ENCODE results near the gene ZNF841.
"Not testable (repeated sequence)": the region's sequence is repeated elsewhere in the genome, so short reads cannot be mapped to it uniquely, and the experiment has no call there.

ZNF841 gene

DNA sequence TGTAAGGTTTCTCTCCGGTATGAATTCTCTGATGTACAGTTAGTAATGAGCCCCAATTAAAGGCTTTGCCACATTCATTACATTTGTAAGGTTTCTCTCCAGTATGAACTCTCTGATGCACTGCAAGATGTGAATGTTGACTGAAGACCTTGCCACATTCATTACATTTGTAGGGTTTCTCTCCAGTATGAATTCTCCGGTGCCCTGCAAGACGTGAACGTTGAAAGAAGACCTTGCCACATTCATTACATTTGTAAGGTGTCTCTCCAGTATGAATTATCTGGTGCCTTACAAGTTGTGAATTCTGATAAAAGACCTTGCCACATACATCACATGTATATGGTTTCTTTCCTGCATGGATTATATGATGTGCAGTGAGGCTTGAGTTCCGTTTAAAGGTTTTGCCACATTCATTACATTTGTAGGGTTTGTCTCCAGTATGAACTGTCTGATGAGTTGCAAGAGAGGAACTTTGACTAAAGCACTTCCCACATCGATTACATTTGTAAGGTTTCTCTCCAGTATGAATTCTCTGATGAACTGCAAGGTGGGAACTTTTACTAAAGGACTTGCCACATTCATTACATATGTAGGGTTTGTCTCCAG lies 29.2 kb downstream of the ZNF841 start:
- no peak for DNase-seq

DNA sequence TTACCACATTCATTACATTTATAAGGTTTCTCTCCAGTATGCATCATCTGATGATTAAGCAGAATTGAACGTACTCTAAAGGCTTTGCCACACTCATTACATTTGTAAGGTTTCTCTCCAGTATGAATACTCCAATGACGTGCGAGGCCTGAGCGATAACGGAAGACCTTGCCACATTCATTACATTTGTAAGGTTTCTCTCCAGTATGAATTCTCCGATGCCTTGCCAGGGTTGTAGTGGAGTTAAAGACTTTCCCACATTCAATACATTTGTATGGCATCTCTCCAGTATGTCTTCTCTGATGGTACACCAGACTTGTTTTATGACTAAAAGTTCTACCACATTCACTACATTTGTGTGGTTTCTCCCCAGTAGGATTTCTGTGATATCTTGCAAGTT lies 30.2 kb downstream of the ZNF841 start:
- no peak for DNase-seq

DNA sequence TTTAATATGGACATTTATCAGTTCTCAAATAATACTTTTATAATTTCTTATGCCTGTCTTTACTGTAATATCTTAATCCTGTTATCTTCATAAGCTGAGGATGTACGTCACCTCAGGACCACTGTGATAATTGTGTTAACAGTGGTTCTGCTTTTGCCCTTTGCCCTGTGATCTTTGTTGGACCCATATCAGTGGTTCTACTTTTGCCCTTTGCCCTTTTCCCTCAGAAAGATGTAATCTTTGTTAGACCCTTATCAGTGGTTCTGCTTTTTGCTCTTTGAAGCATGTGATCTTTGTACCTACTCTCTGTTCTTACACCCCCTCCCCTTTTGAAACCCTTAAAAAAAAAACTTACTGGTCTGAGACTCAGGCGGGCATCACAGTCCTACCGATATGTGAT lies 39.1 kb downstream of the ZNF841 start:
- DNase-seq, result not testable (repeated sequence)

DNA sequence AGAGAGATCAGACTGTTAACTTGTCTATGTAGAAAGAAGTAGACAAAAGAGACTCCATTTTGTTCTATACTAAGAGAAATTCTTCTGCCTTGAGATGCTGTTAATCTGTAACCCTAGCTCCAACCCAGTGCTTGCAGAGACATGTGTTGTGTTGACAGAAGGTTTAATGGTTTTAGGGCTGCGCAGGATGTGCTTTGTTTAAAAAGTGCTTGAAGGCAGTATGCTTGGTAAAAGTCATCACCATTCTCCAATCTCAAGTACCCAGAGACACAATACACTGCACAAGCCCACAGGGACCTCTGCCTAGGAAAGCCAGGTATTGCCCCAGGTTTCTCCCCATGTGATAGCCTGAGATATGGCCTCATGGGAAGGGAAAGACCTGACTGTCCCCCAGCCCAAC lies 43.8 kb downstream of the ZNF841 start:
- DNase-seq, result not testable (repeated sequence)

DNA sequence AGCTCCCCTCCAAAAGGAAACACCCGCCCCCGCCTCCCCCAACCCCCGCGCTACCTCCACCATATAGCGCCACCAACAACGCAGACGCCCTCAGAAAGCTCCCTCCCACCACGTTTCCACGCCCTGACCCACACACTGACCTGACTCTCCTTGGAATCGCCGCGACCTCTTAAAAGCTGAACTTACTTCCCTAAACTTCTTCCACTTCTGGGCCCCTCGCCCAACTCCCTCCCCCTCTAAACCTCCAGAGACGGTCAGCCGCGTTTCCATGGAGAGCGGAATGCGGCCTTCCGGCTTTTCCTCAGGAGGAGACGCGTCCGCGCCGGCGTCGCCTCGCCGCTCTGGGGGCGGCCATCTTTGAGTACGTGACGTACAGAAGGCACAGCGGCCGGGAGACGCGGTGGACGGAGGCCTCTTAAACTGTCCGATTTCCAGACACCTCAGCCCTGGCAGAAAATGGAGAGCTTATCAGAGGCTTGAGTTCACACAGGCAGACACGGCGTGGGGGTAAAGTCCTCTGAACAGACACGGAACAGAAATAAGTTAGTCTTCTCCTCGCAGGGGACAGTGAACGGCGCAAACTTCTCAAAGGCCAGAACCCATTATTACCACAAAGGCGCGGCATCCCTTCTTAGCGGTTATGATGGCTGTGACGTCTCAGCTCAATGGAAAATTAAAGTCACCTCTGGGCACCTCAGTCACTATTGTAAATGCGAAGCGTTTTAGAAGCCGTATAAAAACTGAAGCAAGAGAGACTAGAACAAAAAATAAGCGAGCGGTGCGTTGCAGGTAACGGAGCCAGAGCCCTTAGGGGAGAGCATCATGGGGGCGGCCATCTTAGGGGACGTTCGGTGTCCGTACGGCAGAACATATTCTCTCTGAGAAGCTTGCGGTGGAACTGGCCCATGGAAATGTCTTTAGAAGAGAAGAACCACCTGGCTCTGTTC lies 46.7 kb downstream of the ZNF841 start, which contains the start of gene ZNF432:
ZNF432 (minus strand) TSS at position 284 of the 947 bp plus-strand sequence. CDS start 1,970 bp downstream, outside the sequence.
- DNase-seq, result peak; percentile 57 to 70 (median 60)

DNA sequence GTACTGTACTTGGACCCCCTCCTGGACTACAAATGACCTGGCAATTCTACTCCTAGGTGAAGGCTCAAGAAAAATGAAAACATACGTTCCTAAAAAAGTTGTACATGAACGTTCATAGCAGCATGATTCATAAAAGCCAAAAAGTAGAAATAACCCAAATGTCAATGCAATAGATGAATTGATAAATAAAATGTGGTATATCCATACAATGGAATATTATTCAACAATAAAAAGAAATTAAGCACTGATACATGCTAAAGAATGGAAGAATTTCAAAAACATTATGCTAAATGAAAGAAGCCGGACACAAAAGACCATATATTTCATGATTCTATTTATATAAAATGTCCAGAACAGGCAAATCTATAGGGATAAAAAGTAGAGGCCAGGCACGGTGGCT lies 56.4 kb downstream of the ZNF841 start:
- DNase-seq, result no peak

DNA sequence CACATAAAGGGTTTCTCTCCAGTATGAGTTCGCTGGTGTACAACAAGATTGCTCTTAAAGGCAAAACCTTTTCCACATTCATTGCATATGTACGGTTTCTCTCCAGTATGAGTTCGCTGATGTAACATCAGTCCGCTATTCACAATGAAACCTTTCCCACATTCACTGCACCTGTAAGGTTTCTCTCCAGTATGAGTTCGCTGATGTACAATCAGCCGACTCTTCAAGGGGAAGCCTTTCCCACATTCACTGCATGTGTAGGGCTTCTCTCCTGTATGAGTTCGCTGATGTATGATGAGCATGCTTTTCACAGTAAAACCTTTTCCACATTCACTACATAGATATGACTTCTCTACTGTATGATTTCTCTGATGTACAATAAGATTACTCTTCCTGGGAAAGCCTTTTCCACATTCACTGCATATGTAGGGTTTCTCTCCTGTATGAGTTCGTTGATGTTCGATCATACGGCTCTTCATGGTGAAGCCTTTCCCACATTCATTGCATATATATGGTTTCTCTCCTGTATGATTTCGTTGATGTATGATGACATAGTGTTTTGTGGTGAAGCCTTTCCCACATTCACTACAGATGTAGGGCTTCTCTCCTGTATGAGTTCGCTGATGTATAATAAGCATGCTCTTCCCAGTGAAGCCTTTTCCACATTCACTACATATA lies 61.4 kb downstream of the ZNF841 start:
- no peak for DNase-seq

DNA sequence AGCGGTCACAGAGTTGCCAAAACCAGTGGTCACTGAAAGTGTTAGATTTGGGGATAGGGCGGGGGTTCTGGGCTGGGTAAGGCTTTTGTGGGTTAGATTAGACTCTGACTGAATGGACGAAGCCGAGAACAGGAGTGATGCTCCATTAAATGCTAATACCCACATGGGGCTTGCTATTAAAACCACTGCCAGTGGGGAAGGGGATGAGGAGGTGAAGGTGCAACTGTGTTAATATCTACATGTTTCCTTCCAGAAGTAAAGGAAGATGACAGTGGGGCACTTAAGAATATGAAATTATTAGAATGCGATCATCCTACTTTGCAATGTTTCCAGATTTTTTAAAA lies 66.8 kb downstream of the ZNF841 start:
- no peak for DNase-seq

DNA sequence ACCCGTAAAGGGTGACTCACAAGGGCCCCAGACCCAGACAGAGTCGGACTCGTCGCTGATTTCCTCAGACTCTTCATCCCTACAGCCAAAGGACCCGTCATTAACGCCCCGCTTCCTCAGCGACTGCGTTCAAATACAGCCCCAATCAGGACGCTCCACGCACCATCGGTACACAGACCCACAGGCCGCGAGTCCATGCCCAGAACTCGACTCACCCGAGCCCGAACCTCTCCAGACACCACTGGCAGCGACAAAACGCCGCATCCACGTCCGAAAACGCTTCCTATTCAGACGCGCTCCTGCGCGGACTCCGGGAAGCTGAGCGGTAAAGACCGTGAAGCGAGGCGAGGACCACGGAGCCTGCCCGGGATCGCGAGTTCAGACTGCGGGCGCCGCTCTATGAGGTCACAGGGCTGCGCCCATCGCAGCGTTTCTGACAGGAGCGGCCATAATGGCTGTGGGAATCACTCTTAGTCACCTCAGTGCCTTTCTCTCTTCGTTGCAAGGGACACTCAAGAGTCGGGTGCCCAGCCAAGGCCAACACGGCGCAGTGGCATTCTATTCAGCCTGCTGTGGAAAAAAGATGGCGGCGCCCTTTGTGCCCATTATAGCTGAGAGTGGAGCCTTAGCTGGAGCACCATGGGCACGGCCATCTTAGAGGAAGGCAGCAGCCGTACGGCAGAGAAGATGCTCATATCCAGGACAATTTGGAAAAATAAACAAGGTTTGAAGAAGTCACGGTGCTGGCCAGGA lies 67.4 kb downstream of the ZNF841 start, which contains the start of gene ZNF614:
ZNF614 (minus strand) TSS at position 353 of the 753 bp plus-strand sequence. CDS start 2,634 bp downstream, outside the sequence.
- peak; percentile 58 to 74 (median 72) for DNase-seq

DNA sequence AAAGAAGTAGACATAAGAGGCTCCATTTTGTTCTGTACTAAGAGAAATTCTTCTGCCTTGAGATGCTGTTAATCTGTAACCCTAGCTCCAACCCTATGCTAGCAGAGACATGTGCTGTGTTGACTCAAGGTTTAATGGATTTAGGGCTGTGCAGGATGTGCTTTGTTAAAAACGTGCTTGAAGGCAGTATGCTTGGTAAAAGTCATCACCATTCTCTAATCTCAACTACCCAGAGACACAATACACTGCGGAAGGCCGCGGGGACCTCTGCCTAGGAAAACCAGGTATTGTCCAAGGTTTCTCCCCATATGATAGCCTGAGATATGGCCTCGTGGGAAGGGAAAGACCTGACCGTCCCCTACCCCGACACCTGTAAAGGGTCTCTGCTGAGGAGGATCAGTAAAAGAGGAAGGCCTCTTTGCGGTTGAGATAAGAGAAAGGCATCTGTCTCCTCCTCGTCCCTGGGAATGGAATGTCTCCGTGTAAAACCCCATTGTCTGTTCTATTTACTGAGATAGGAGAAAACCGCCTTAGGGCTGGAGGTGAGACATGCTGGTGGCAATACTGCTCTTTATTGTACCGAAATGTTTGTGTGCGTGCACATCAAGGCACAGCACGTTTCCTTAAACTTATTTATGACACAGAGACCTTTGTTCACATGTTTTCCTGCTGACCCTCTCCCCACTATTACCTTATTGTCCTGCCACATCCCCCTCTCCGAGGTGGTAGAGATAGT lies 69.1 kb downstream of the ZNF841 start:
- DNase-seq, result not testable (repeated sequence)

DNA sequence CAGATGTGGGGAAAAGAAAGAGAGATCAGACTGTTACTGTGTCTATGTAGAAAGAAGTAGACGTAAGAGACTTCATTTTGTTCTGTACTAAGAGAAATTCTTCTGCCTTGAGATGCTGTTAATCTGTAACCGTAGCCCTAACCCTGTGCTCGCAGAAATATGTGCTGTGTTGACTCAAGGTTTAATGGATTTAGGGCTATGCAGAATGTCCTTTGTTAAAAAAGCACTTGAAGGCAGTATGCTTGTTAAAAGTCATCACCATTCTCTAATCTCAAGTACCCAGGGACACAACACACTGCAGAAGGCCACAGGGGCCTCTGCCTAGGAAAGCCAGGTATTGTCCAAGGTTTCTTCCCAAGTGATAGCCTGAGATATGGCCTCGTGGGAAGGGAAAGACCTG lies 71.1 kb downstream of the ZNF841 start:
- DNase-seq, result not testable (repeated sequence)

DNA sequence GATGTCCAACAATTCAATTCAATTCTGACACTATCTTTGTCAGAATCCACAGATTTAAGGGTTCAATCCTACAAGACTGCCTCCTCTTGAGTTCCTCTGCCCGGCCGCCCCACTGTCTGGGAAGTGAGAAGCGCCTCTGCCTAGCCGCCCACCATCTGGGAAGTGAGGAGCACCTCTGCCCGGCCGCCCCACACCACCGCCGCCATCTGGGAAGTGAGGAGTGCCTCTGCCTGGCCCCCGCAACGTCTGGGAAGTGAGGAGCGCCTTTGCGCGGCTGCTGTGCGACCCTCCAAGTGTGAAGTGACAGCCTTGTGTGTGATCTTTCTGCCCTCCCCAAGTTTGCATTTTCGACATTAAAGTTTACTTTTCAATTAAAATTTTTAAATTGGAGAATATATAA lies 73.4 kb downstream of the ZNF841 start:
- DNase-seq, result no peak

DNA sequence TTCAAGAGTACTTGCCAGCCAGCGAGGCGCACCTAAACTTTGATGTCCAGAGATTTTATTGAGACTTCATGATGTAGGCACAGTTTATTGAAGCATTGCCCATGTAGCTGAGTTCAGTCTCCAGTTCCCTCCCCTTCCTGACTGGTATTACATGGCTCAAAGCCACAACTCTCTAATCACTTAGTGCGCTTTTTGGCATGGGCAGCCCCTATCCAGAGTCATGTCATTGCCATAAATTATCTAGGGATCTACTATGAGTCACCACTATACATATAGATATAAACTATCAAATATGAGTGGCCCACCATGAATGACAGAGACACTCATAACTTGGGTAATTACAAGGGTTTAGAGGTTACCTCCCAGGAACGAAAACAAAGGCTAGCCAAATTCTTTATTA lies 75.1 kb downstream of the ZNF841 start:
- no peak for DNase-seq
